OCI-LY1 (cell line): Measurements from ENCODE around the gene ZSWIM5.

Experiments used
- H2AFZ ChIP-seq: fragments of 200-600 bp; sonication (generic), shearing (Covaris generic); 2 replicates; pipeline ENCODE4 v1.6.0; 2014; ENCODE audit warnings: antibody characterized with exemption, mild to moderate bottlenecking, low read length
- H3F3A ChIP-seq: fragments of 200-600 bp; sonication (generic), shearing (Covaris generic); 2 replicates; pipeline ENCODE4 v1.6.0; 2014; ENCODE audit warnings: mild to moderate bottlenecking, antibody characterized with exemption, low read length, moderate library complexity; ENCODE audit not compliant: insufficient read depth
- H3K27ac ChIP-seq: fragments of 200-600 bp; sonication (generic); 2 replicates; pipeline ENCODE4 v1.5.1; 2014; ENCODE audit warnings: low read length, mixed run types, mild to moderate bottlenecking, low read depth; ENCODE audit not compliant: poor library complexity, severe bottlenecking
- H3K27me3 ChIP-seq: fragments of 200-600 bp; sonication (generic); 2 replicates; pipeline ENCODE4 v1.6.0; 2014; ENCODE audit warnings: antibody characterized with exemption, mild to moderate bottlenecking, low read length, moderate library complexity; ENCODE audit not compliant: insufficient read depth
- H3K36me3 ChIP-seq: fragments of 200-600 bp; sonication (generic); 2 replicates; pipeline ENCODE4 v1.6.1; 2014; ENCODE audit warnings: mild to moderate bottlenecking, antibody characterized with exemption, low read length, moderate library complexity, mixed read lengths; ENCODE audit not compliant: insufficient read depth
- H3K4me1 ChIP-seq: fragments of 200-600 bp; sonication (generic); 2 replicates; pipeline ENCODE4 v1.5.1; 2014; ENCODE audit warnings: mild to moderate bottlenecking, low read length, moderate library complexity; ENCODE audit not compliant: insufficient read depth, severe bottlenecking
- H3K4me2 ChIP-seq: fragments of 200-600 bp; sonication (generic), shearing (Covaris generic); 2 replicates; pipeline ENCODE4 v1.6.1; 2014; ENCODE audit warnings: low read length
- H3K4me3 ChIP-seq: fragments of 200-600 bp; sonication (generic); 2 replicates; pipeline ENCODE4 v1.5.1; 2014; ENCODE audit warnings: low read length, low read depth, mild to moderate bottlenecking, mixed read lengths; ENCODE audit not compliant: poor library complexity, severe bottlenecking
- H3K79me2 ChIP-seq: fragments of 200-600 bp; shearing (Covaris generic); 2 replicates; pipeline ENCODE4 v1.6.1; 2016; ENCODE audit warnings: mixed run types, low read length, mixed read lengths; ENCODE audit not compliant: insufficient read depth
- H3K9ac ChIP-seq: fragments of 200-600 bp; sonication (generic), shearing (Covaris generic); 2 replicates; pipeline ENCODE4 v1.6.1; 2014; ENCODE audit warnings: mild to moderate bottlenecking, low read length, mixed read lengths
- H3K9me2 ChIP-seq: fragments of 200-600 bp; sonication (generic), shearing (Covaris generic); 2 replicates; pipeline ENCODE4 v1.6.1; 2014; ENCODE audit warnings: low read depth, mild to moderate bottlenecking, low read length, mixed read lengths
- H3K9me3 ChIP-seq: fragments of 200-600 bp; shearing (Covaris generic); 2 replicates; pipeline ENCODE4 v1.6.1; 2014; ENCODE audit warnings: low read length, mixed read lengths
- H4K20me1 ChIP-seq: fragments of 200-600 bp; sonication (generic), shearing (Covaris generic); 2 replicates; pipeline ENCODE4 v1.6.0; 2016; ENCODE audit warnings: mild to moderate bottlenecking, low read length; ENCODE audit not compliant: insufficient read depth
- CTCF ChIP-seq: fragments of 200-600 bp; sonication (generic), shearing (Covaris generic); IDR thresholded peaks from 2 replicates; pipeline ENCODE4 v1.5.1; 2017; ENCODE audit warnings: mild to moderate bottlenecking, antibody characterized with exemption, low read length, moderate library complexity, mixed read lengths
- EZH2 ChIP-seq: fragments of 200-600 bp; sonication (generic), shearing (Covaris generic); IDR thresholded peaks from 2 replicates; pipeline ENCODE4 v1.8.0; 2017; ENCODE audit warnings: borderline replicate concordance, mixed run types, mild to moderate bottlenecking, antibody characterized with exemption, low read length, moderate library complexity, mixed read lengths

Gene ZSWIM5

GRCh38 chr1:45198185-45198584 is 8.2 kb downstream of the ZSWIM5 start:
- no peaks in the 10 kb centered on the region for H3K27me3 ChIP-seq
- no peaks in the 10 kb centered on the region for H3F3A ChIP-seq
- H4K20me1 ChIP-seq, result no peaks in the 10 kb centered on the region
- no peaks in the 10 kb centered on the region for H3K36me3 ChIP-seq
- H3K27ac ChIP-seq, result no peak overlapping the region
- no peak overlapping the region for H3K9ac ChIP-seq
- no peak overlapping the region for H3K4me3 ChIP-seq
- no peaks in the 10 kb centered on the region for H3K79me2 ChIP-seq
- no peaks in the 10 kb centered on the region for H3K4me1 ChIP-seq
- TF ChIP-seq EZH2 (no peak), CTCF (no peak)
- no peak overlapping the region for H3K4me2 ChIP-seq
- H3K9me3 ChIP-seq, result peaks cover 4% of the 10 kb centered on the region; the same call in 1 of the 2 replicates
- H3K9me2 ChIP-seq, result no peaks in the 10 kb centered on the region
- H2AFZ ChIP-seq, result no peak overlapping the region

- Histone ChIP-seq H3K9ac (no peak overlapping the region), H3K4me1 (no peaks in the 10 kb centered on the region), H3K4me3 (no peak overlapping the region), H3K36me3 (no peaks in the 10 kb centered on the region), H4K20me1 (no peaks in the 10 kb centered on the region), H3K9me3 (peaks cover 4% of the 10 kb centered on the region; the same call in 1 of the 2 replicates), H3K4me2 (no peak overlapping the region), H3K27me3 (no peaks in the 10 kb centered on the region), H3K79me2 (no peaks in the 10 kb centered on the region), H3F3A (no peaks in the 10 kb centered on the region), H2AFZ (no peak overlapping the region), H3K9me2 (no peaks in the 10 kb centered on the region), H3K27ac (no peak overlapping the region)
- TF ChIP-seq EZH2, result no peak
- TF ChIP-seq CTCF, result no peak
Measured at GRCh38 chr1:45196863-45197262, 9.5 kb downstream of the ZSWIM5 start.

GRCh38 chr1:45191418-45191783 is 15.0 kb downstream of the ZSWIM5 start:
- Histone ChIP-seq H3F3A (no peaks in the 10 kb centered on the region), H3K4me1 (no peaks in the 10 kb centered on the region), H3K9me2 (no peaks in the 10 kb centered on the region), H4K20me1 (no peaks in the 10 kb centered on the region), H3K9me3 (no peaks in the 10 kb centered on the region), H3K27me3 (no peaks in the 10 kb centered on the region), H3K79me2 (no peaks in the 10 kb centered on the region), H2AFZ (no peak overlapping the region), H3K36me3 (no peaks in the 10 kb centered on the region), H3K4me2 (no peak overlapping the region), H3K4me3 (no peak overlapping the region), H3K9ac (no peak overlapping the region), H3K27ac (no peak overlapping the region)
- TF ChIP-seq EZH2 (no peak), CTCF (no peak)
